Epithelial cell of esophagus (primary cell): ENCODE data around the gene WDR88.

Source experiments
- DNase-seq: peaks from one replicate; pipeline ENCODE4 v3.0.0; 2010; ENCODE audit warnings: low read depth
- H3K4me3 ChIP-seq: 2 replicates; pipeline ENCODE4 v1.5.1; 2011; ENCODE audit warnings: mild to moderate bottlenecking, low read length, control low read depth
- CTCF ChIP-seq: IDR thresholded peaks from 2 replicates; pipeline ENCODE4 v1.5.1; 2011; ENCODE audit warnings: low read depth, mild to moderate bottlenecking, low read length, control low read depth, inconsistent platforms; ENCODE audit not compliant: insufficient read depth; ENCODE audit errors: missing control alignments

Gene WDR88

GRCh38 chr19:33129901-33130300 is 2.0 kb upstream of the WDR88 start:
- TF ChIP-seq CTCF: no peak
- no peak overlapping the region for H3K4me3 ChIP-seq
- no peak for DNase-seq

GRCh38 chr19:33130433-33130832 is 1.5 kb upstream of the WDR88 start:
- H3K4me3 ChIP-seq: no peak overlapping the region
- no peak for TF ChIP-seq CTCF
- no peak for DNase-seq

GRCh38 chr19:33132425-33132824 is 511 bp downstream of the WDR88 start:
- TF ChIP-seq CTCF: peak; percentile 23
- H3K4me3 ChIP-seq: no peak overlapping the region
- no peak for DNase-seq

GRCh38 chr19:33133438-33134031 is 1.6 kb downstream of the WDR88 start:
- no peak overlapping the region for H3K4me3 ChIP-seq
- no peak for DNase-seq
- TF ChIP-seq CTCF: no peak

- TF ChIP-seq CTCF: no peak
- H3K4me3 ChIP-seq: no peak overlapping the region
- no peak for DNase-seq
Observed at GRCh38 chr19:33134571-33135041, 2.7 kb downstream of the WDR88 start.

GRCh38 chr19:33139165-33139564 is 7.3 kb downstream of the WDR88 start:
- no peak overlapping the region for H3K4me3 ChIP-seq
- no peak for DNase-seq
- TF ChIP-seq CTCF: no peak

- DNase-seq: peak; percentile 51
Observed at GRCh38 chr19:33143897-33144405, 12.0 kb downstream of the WDR88 start.

More at GRCh38 chr19:33143897-33144405, 12.0 kb downstream of the WDR88 start:
- no peak overlapping the region for H3K4me3 ChIP-seq
- TF ChIP-seq CTCF: peak; percentile 92
